ENCODE data around the gene MFNG. TPM values are rescaled to one million over a fixed set of nuclear protein-coding genes. Genes with fewer than 3 reads are reported as not detected.

Gene MFNG
- total and polyA plus RNA-seq, 2 donors = 6.7 to 24.8 TPM

GRCh38 chr22:37493979-37494378, 7.8 kb upstream of the MFNG start:
- Histone ChIP-seq H3K27ac (ENCODE audit: low read depth) (no peak overlapping the region), H3K36me3 (ENCODE audit: insufficient read depth) (no peaks in the 10 kb centered on the region), H3K4me3 (ENCODE audit: low read depth, low read length) (no peak overlapping the region), H3K4me1 (ENCODE audit: insufficient read depth) (no peaks in the 10 kb centered on the region)
- 81% methylated on average over 10 of the region's 10 CpGs for WGBS
- no peak for DNase-seq (ENCODE audit: extremely low spot score)

- no peaks in the 10 kb centered on the region for H3K36me3 ChIP-seq (ENCODE audit: insufficient read depth)
- H3K27ac ChIP-seq (ENCODE audit: low read depth) = no peak overlapping the region
- WGBS = 69% methylated on average over 24 of the region's 24 CpGs
- DNase-seq (ENCODE audit: extremely low spot score) = no peak
- no peaks in the 10 kb centered on the region for H3K4me1 ChIP-seq (ENCODE audit: insufficient read depth)
- no peak overlapping the region for H3K4me3 ChIP-seq (ENCODE audit: low read depth, low read length)
These were observed 6.5 kb upstream of the MFNG start for GRCh38 chr22:37492428-37493344.

GRCh38 chr22:37491559-37492427, 5.6 kb upstream of the MFNG start:
- no peak overlapping the region for H3K4me3 ChIP-seq (ENCODE audit: low read depth, low read length)
- H3K36me3 ChIP-seq (ENCODE audit: insufficient read depth) = no peaks in the 10 kb centered on the region
- H3K27ac ChIP-seq (ENCODE audit: low read depth) = no peak overlapping the region
- no peak for DNase-seq (ENCODE audit: extremely low spot score)
- no peaks in the 10 kb centered on the region for H3K4me1 ChIP-seq (ENCODE audit: insufficient read depth)
- WGBS = 83% methylated on average over 21 of the region's 22 CpGs

GRCh38 chr22:37491106-37491505, 4.9 kb upstream of the MFNG start:
- Histone ChIP-seq H3K27ac (ENCODE audit: low read depth) (no peak overlapping the region), H3K4me3 (ENCODE audit: low read depth, low read length) (no peak overlapping the region), H3K36me3 (ENCODE audit: insufficient read depth) (no peaks in the 10 kb centered on the region), H3K4me1 (ENCODE audit: insufficient read depth) (no peaks in the 10 kb centered on the region)
- no peak for DNase-seq (ENCODE audit: extremely low spot score)
- 85% methylated on average over 16 of the region's 16 CpGs for WGBS

- DNase-seq (ENCODE audit: extremely low spot score) = no peak
- WGBS = 91% methylated on average over 10 of the region's 10 CpGs
- Histone ChIP-seq H3K27ac (ENCODE audit: low read depth) (no peak overlapping the region), H3K4me3 (ENCODE audit: low read depth, low read length) (no peak overlapping the region), H3K36me3 (ENCODE audit: insufficient read depth) (no peaks in the 10 kb centered on the region), H3K4me1 (ENCODE audit: insufficient read depth) (no peaks in the 10 kb centered on the region)
These were observed 3.8 kb upstream of the MFNG start for GRCh38 chr22:37489983-37490382.

GRCh38 chr22:37488337-37489135, 2.4 kb upstream of the MFNG start:
- Histone ChIP-seq H3K27ac (ENCODE audit: low read depth) (no peak overlapping the region), H3K36me3 (ENCODE audit: insufficient read depth) (no peaks in the 10 kb centered on the region), H3K4me1 (ENCODE audit: insufficient read depth) (no peaks in the 10 kb centered on the region), H3K4me3 (ENCODE audit: low read depth, low read length) (no peak overlapping the region)
- no peak for DNase-seq (ENCODE audit: extremely low spot score)
- WGBS = 71% methylated on average over 15 of the region's 15 CpGs

- Histone ChIP-seq H3K4me3 (ENCODE audit: low read depth, low read length) (no peak overlapping the region), H3K36me3 (ENCODE audit: insufficient read depth) (no peaks in the 10 kb centered on the region), H3K4me1 (ENCODE audit: insufficient read depth) (no peaks in the 10 kb centered on the region), H3K27ac (ENCODE audit: low read depth) (no peak overlapping the region)
- no peak for DNase-seq (ENCODE audit: extremely low spot score)
- 78% methylated on average over 4 of the region's 4 CpGs for WGBS
These were observed 1.4 kb upstream of the MFNG start for GRCh38 chr22:37487571-37487970.

- WGBS = 77% methylated on average over 10 of the region's 10 CpGs
- Histone ChIP-seq H3K4me3 (ENCODE audit: low read depth, low read length) (no peak overlapping the region), H3K4me1 (ENCODE audit: insufficient read depth) (no peaks in the 10 kb centered on the region), H3K36me3 (ENCODE audit: insufficient read depth) (no peaks in the 10 kb centered on the region), H3K27ac (ENCODE audit: low read depth) (no peak overlapping the region)
- no peak for DNase-seq (ENCODE audit: extremely low spot score)
These were observed 945 bp upstream of the MFNG start for GRCh38 chr22:37487129-37487528.

- Histone ChIP-seq H3K4me3 (ENCODE audit: low read depth, low read length) (peak overlapping the region; percentile 41), H3K4me1 (ENCODE audit: insufficient read depth) (no peaks in the 10 kb centered on the region), H3K36me3 (ENCODE audit: insufficient read depth) (no peaks in the 10 kb centered on the region), H3K27ac (ENCODE audit: low read depth) (no peak overlapping the region)
- DNase-seq (ENCODE audit: extremely low spot score) = no peak
- 63% methylated on average over 26 of the region's 26 CpGs for WGBS
These were observed 575 bp downstream of the MFNG start for GRCh38 chr22:37485395-37486223.

- Histone ChIP-seq H3K27ac (ENCODE audit: low read depth) (no peak overlapping the region), H3K4me3 (ENCODE audit: low read depth, low read length) (peak overlapping the region; percentile 41)
These were observed 1.4 kb downstream of the MFNG start for GRCh38 chr22:37484480-37485394.

GRCh38 chr22:37483050-37483449, 3.1 kb downstream of the MFNG start:
- DNase-seq (ENCODE audit: extremely low spot score) = no peak
- Histone ChIP-seq H3K4me1 (ENCODE audit: insufficient read depth) (no peaks in the 10 kb centered on the region), H3K27ac (ENCODE audit: low read depth) (no peak overlapping the region), H3K36me3 (ENCODE audit: insufficient read depth) (no peaks in the 10 kb centered on the region), H3K4me3 (ENCODE audit: low read depth, low read length) (no peak overlapping the region)
- WGBS = 68% methylated on average over 13 of the region's 13 CpGs

More at GRCh38 chr22:37484480-37485394, 1.4 kb downstream of the MFNG start:
- WGBS = 69% methylated on average over 39 of the region's 39 CpGs
- Histone ChIP-seq H3K4me1 (ENCODE audit: insufficient read depth) (no peaks in the 10 kb centered on the region), H3K36me3 (ENCODE audit: insufficient read depth) (no peaks in the 10 kb centered on the region)
- no peak for DNase-seq (ENCODE audit: extremely low spot score)

- 77% methylated on average over 9 of the region's 9 CpGs for WGBS
- Histone ChIP-seq H3K4me1 (ENCODE audit: insufficient read depth) (no peaks in the 10 kb centered on the region), H3K27ac (ENCODE audit: low read depth) (no peak overlapping the region), H3K4me3 (ENCODE audit: low read depth, low read length) (no peak overlapping the region), H3K36me3 (ENCODE audit: insufficient read depth) (no peaks in the 10 kb centered on the region)
- DNase-seq (ENCODE audit: extremely low spot score) = no peak
These were observed 3.9 kb downstream of the MFNG start for GRCh38 chr22:37482244-37482643.

All from urinary bladder (tissue), 4 donors.